ENCODE measurements around the gene STAT1.

The STAT1 gene

GRCh38 chr2:191050640-191050987 lies 36.6 kb upstream of the STAT1 start:
- Histone ChIP-seq H3K27me3 (no peaks in the 10 kb centered on the region), H3K9me3 (replicated peaks in 1 of 11) (no peaks in the 10 kb centered on the region), H4K20me1 (no peaks in the 10 kb centered on the region), H3K27ac (peak overlapping the region in 2 of 11 experiments; percentile 8 to 32; a peak in 1 of 22 replicates), H3K36me3 (no peaks in the 10 kb centered on the region), H3K4me3 (no peak overlapping the region), H3K9ac (no peak overlapping the region), H3K4me1 (peaks cover 6 to 32% (median 14%) of the 10 kb centered on the region in 10 experiments), H3K4me2 (peak overlapping the region in 1 of 11 experiments; percentile 68; a peak in 1 of 22 replicates)
- TF ChIP-seq Cebpa-rat (IDR thresholded peaks at IDR 0.05): 0 out of 22 replicates have a peak, but pooled peaks of 1 of the 11 experiments have one; percentile 12

GRCh38 chr2:191049728-191050639 lies 36.0 kb upstream of the STAT1 start:
- Histone ChIP-seq H3K4me2 (0 out of 22 replicates have a peak overlapping the region, but pooled peaks of 1 of the 11 experiments have one; percentile 68), H3K27ac (peak overlapping the region in 3 of 11 experiments; percentile 24 to 49 (median 32); a peak in 4 of 22 replicates)

GRCh38 chr2:191048073-191048472 lies 34.1 kb upstream of the STAT1 start:
- Histone ChIP-seq H4K20me1 (no peaks in the 10 kb centered on the region), H3K4me2 (no peak overlapping the region)

More at GRCh38 chr2:191049728-191050639, 36.0 kb upstream of the STAT1 start:
- Histone ChIP-seq H3K27me3 (no peaks in the 10 kb centered on the region), H3K9ac (no peak overlapping the region), H3K4me3 (no peak overlapping the region), H4K20me1 (no peaks in the 10 kb centered on the region), H3K4me1 (peaks cover 6 to 32% (median 14%) of the 10 kb centered on the region in 10 experiments), H3K9me3 (replicated peaks in 1 of 11) (no peaks in the 10 kb centered on the region), H3K36me3 (no peaks in the 10 kb centered on the region)
- TF ChIP-seq Cebpa-rat (IDR thresholded peaks at IDR 0.05): no peak

GRCh38 chr2:191045141-191045540 lies 31.2 kb upstream of the STAT1 start:
- no peak for TF ChIP-seq Cebpa-rat (IDR thresholded peaks at IDR 0.05)
- no peak overlapping the region for H3K9ac ChIP-seq
- H3K27me3 ChIP-seq: no peaks in the 10 kb centered on the region
- no peak overlapping the region for H3K27ac ChIP-seq
- H3K36me3 ChIP-seq: no peaks in the 10 kb centered on the region
- H3K4me2 ChIP-seq: no peak overlapping the region
- no peaks in the 10 kb centered on the region for H4K20me1 ChIP-seq
- no peak overlapping the region for H3K4me3 ChIP-seq
- H3K4me1 ChIP-seq: peaks cover 0 to 3% (median 0%) of the 10 kb centered on the region in 10 experiments; a peak in 2 of 20 replicates
- peaks cover 8 to 11% (median 9%) of the 10 kb centered on the region in 11 experiments; a peak in 17 of 22 replicates for H3K9me3 ChIP-seq (replicated peaks in 1 of 11)

More at GRCh38 chr2:191048073-191048472, 34.1 kb upstream of the STAT1 start:
- TF ChIP-seq Cebpa-rat (IDR thresholded peaks at IDR 0.05): no peak
- Histone ChIP-seq H3K4me1 (peaks cover 6 to 30% (median 14%) of the 10 kb centered on the region in 10 experiments), H3K27me3 (no peaks in the 10 kb centered on the region), H3K27ac (no peak overlapping the region), H3K36me3 (no peaks in the 10 kb centered on the region), H3K9me3 (replicated peaks in 1 of 11) (peaks cover 8 to 11% (median 9%) of the 10 kb centered on the region in 11 experiments; a peak in 17 of 22 replicates), H3K4me3 (no peak overlapping the region), H3K9ac (no peak overlapping the region)

GRCh38 chr2:191043438-191043837 lies 29.5 kb upstream of the STAT1 start:
- Histone ChIP-seq H3K4me2 (no peak overlapping the region), H3K27me3 (no peaks in the 10 kb centered on the region), H3K4me3 (no peak overlapping the region), H3K9ac (no peak overlapping the region), H3K36me3 (no peaks in the 10 kb centered on the region), H3K4me1 (peaks cover 3 to 8% (median 5%) of the 10 kb centered on the region in 10 experiments; a peak in 18 of 20 replicates), H3K9me3 (replicated peaks in 1 of 11) (peaks cover 8 to 11% (median 9%) of the 10 kb centered on the region in 11 experiments; a peak in 17 of 22 replicates), H3K27ac (no peak overlapping the region), H4K20me1 (no peaks in the 10 kb centered on the region)
- TF ChIP-seq Cebpa-rat (IDR thresholded peaks at IDR 0.05): no peak

- Histone ChIP-seq H3K4me2 (no peak overlapping the region), H4K20me1 (no peaks in the 10 kb centered on the region), H3K4me3 (no peak overlapping the region), H3K4me1 (peaks cover 6 to 18% (median 13%) of the 10 kb centered on the region in 10 experiments; a peak in 19 of 20 replicates), H3K27me3 (no peaks in the 10 kb centered on the region), H3K27ac (no peak overlapping the region), H3K36me3 (no peaks in the 10 kb centered on the region), H3K9me3 (replicated peaks in 1 of 11) (peaks cover 8 to 11% (median 9%) of the 10 kb centered on the region in 11 experiments; a peak in 17 of 22 replicates), H3K9ac (no peak overlapping the region)
- TF ChIP-seq Cebpa-rat (IDR thresholded peaks at IDR 0.05): no peak
Observed at GRCh38 chr2:191041418-191042161, 27.6 kb upstream of the STAT1 start.

GRCh38 chr2:191039616-191040015 lies 25.6 kb upstream of the STAT1 start:
- Histone ChIP-seq H3K4me3 (no peak overlapping the region), H3K9me3 (replicated peaks in 1 of 11) (peaks cover 6 to 10% (median 8%) of the 10 kb centered on the region in 11 experiments; a peak in 17 of 22 replicates), H4K20me1 (no peaks in the 10 kb centered on the region), H3K36me3 (peaks cover 0 to 5% (median 0%) of the 10 kb centered on the region in 11 experiments; a peak in 1 of 22 replicates), H3K9ac (no peak overlapping the region), H3K27ac (no peak overlapping the region), H3K4me2 (no peak overlapping the region), H3K27me3 (no peaks in the 10 kb centered on the region), H3K4me1 (peaks cover 6 to 22% (median 13%) of the 10 kb centered on the region in 10 experiments; a peak in 19 of 20 replicates)
- TF ChIP-seq Cebpa-rat (IDR thresholded peaks at IDR 0.05): no peak

GRCh38 chr2:191038741-191039140 lies 24.8 kb upstream of the STAT1 start:
- Histone ChIP-seq H3K36me3 (peaks cover 0 to 5% (median 0%) of the 10 kb centered on the region in 11 experiments; a peak in 1 of 22 replicates), H3K4me2 (peak overlapping the region in 10 of 11 experiments; percentile 24 to 76 (median 58); a peak in 17 of 22 replicates), H3K27me3 (no peaks in the 10 kb centered on the region), H3K9me3 (replicated peaks in 1 of 11) (peaks cover 0 to 1% (median 0%) of the 10 kb centered on the region in 11 experiments; a peak in 1 of 22 replicates), H4K20me1 (no peaks in the 10 kb centered on the region), H3K9ac (no peak overlapping the region), H3K4me1 (peaks cover 6 to 22% (median 13%) of the 10 kb centered on the region in 10 experiments; a peak in 19 of 20 replicates), H3K27ac (peak overlapping the region in 5 of 11 experiments; percentile 0 to 55 (median 12); a peak in 5 of 22 replicates), H3K4me3 (no peak overlapping the region)
- no peak for TF ChIP-seq Cebpa-rat (IDR thresholded peaks at IDR 0.05)
